ENCODE results near the gene ERC1. TPM values are rescaled to one million over a fixed set of nuclear protein-coding genes. Genes with fewer than 3 reads are reported as not detected.

ERC1 gene
- total and polyA plus RNA-seq, 7 donors: 5.4 to 97.8 (median 34.6) TPM

DNA sequence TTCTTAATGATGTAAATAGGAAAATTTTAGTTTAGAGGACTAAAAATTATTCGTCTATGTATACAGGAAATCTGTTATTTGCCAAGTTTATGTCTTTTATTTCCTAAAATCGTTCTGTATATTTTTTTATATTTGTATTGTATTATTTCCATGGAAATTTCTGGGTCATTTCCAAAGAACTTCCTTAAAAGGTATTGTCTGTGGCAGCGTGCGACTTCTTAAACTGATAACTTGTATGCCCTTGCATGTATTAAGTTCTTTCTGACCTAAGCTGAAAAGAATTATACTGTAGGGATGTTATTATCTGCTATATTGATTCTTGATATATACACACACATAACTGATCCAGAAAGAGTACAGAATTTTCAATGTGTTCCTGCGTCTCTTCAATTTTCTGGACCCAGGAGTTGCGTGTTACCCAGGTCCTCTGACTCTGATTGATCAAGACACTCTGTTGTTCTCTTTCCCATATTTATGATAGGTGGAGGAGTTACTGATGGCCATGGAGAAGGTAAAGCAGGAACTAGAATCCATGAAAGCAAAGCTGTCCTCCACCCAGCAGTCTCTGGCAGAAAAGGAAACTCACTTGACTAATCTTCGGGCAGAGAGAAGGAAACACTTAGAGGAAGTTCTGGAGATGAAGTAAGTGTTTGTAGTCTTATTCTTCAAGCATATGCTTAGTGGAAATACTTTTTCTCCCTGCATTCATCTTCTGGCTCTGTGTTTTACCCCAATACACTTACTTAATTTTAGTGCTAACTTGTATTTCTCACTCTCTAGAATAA, 298.5 kb downstream of the ERC1 start:
- TF ChIP-seq POLR2A (IDR thresholded peaks at IDR 0.05) (no peak), POLR2AphosphoS5 (IDR thresholded peaks at IDR 0.05) (no peak), EP300 (IDR thresholded peaks at IDR 0.05) (no peak)
- TF ChIP-seq, protein P1, sequence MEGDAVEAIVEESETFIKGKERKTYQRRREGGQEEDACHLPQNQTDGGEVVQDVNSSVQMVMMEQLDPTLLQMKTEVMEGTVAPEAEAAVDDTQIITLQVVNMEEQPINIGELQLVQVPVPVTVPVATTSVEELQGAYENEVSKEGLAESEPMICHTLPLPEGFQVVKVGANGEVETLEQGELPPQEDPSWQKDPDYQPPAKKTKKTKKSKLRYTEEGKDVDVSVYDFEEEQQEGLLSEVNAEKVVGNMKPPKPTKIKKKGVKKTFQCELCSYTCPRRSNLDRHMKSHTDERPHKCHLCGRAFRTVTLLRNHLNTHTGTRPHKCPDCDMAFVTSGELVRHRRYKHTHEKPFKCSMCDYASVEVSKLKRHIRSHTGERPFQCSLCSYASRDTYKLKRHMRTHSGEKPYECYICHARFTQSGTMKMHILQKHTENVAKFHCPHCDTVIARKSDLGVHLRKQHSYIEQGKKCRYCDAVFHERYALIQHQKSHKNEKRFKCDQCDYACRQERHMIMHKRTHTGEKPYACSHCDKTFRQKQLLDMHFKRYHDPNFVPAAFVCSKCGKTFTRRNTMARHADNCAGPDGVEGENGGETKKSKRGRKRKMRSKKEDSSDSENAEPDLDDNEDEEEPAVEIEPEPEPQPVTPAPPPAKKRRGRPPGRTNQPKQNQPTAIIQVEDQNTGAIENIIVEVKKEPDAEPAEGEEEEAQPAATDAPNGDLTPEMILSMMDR (IDR thresholded peaks at IDR 0.05): no peak
- no peaks in the 10 kb centered on the region for H3K27me3 ChIP-seq
- no peak overlapping the region for H3K4me3 ChIP-seq
- peak overlapping the region in 1 of 4 donors; percentile 5 for H3K27ac ChIP-seq
- H3K4me1 ChIP-seq: peaks cover 0 to 21% (median 14%) of the 10 kb centered on the region in 4 donors
- peaks cover 0 to 4% (median 0%) of the 10 kb centered on the region in 4 donors for H3K36me3 ChIP-seq
- no peaks in the 10 kb centered on the region for H3K9me3 ChIP-seq
- intact Hi-C loops (cut with DNase I): no loop called here
- WGBS, 2 donors: 73 to 77% methylated on average over 7 of the region's 7 CpGs
- DNase-seq: no peak

DNA sequence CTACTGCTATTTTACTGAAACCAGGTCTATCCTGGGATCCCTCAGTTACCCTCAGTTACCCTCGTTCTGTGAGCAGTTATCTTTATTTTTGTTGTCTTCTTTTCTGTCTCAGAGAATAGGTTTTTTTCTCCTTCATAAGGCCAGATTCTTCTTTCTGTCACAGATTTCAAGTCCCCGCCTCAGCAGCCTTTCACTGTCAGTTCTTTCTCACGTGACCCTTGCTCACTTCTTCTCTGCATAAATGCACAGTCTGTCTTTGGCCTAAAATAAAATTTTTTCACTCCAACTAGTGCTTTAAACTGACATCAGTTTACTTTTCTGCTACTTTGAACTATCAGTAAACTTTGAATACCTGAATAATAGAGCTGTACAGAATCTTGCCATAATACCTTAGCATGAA, 299.7 kb downstream of the ERC1 start:
- no peak for DNase-seq
- intact Hi-C loops (cut with DNase I): no loop called here
- peaks cover 0 to 19% (median 13%) of the 10 kb centered on the region in 4 donors for H3K4me1 ChIP-seq

DNA sequence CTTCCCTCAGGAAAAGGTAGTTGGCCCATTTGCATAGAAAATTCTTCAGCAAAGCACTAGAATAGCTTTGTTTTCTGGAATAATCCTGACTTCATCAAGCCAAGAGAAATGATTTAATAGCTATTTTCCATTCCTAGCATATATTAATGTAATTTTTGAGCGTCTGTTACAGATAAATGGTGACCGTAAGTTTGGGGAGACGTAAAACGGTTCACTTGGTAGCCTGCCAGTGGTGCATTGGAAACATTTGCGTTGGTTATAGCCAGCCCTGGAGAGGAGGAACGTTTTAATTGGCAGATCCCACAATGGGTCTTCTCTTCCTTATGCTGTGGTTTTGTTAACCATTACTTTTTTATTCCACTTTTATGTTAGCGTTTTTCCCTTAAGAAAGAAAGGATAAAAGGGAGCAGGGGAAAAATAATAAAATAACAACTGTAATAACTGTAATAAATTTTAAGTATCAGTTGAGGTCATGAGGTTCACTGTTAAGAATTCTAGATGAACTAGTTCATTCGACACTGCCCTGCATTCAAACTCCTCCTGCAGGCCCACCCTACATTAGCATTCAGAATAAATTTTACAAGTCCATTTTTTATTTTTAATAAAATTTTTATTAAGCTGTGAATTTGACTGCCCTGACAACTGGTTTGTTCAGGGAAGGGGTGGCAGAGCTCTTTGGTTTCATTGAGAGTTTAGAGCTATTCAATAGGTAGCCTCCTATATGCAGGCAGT, 300.7 kb downstream of the ERC1 start:
- Histone ChIP-seq H3K4me1 (peaks cover 0 to 19% (median 13%) of the 10 kb centered on the region in 4 donors), H3K36me3 (peaks cover 0 to 9% (median 0%) of the 10 kb centered on the region in 4 donors), H3K4me3 (no peak overlapping the region), H3K27me3 (no peaks in the 10 kb centered on the region), H3K27ac (peak overlapping the region in 1 of 4 donors; percentile 34), H3K9me3 (no peaks in the 10 kb centered on the region)
- no peak for TF ChIP-seq EP300 (IDR thresholded peaks at IDR 0.05)
- no peak for TF ChIP-seq POLR2A (IDR thresholded peaks at IDR 0.05)
- no peak for TF ChIP-seq POLR2AphosphoS5 (IDR thresholded peaks at IDR 0.05)
- TF ChIP-seq, protein P1 (IDR thresholded peaks at IDR 0.05): no peak
- 53 to 79% methylated on average over 8 of the region's 8 CpGs for WGBS, 2 donors
- no peak for DNase-seq
- intact Hi-C loops (cut with DNase I): no loop called here

More for the DNA sequence above, 299.7 kb downstream of the ERC1 start:
- TF ChIP-seq, protein P1 (IDR thresholded peaks at IDR 0.05): no peak
- TF ChIP-seq EP300 (IDR thresholded peaks at IDR 0.05) (no peak), POLR2A (IDR thresholded peaks at IDR 0.05) (no peak), POLR2AphosphoS5 (IDR thresholded peaks at IDR 0.05) (no peak)
- H3K9me3 ChIP-seq: no peaks in the 10 kb centered on the region
- no peaks in the 10 kb centered on the region for H3K27me3 ChIP-seq
- H3K36me3 ChIP-seq: peaks cover 0 to 9% (median 0%) of the 10 kb centered on the region in 4 donors
- no peak overlapping the region for H3K27ac ChIP-seq
- H3K4me3 ChIP-seq: no peak overlapping the region
- 91 to 94% methylated on average over 3 of the region's 3 CpGs for WGBS, 2 donors

DNA sequence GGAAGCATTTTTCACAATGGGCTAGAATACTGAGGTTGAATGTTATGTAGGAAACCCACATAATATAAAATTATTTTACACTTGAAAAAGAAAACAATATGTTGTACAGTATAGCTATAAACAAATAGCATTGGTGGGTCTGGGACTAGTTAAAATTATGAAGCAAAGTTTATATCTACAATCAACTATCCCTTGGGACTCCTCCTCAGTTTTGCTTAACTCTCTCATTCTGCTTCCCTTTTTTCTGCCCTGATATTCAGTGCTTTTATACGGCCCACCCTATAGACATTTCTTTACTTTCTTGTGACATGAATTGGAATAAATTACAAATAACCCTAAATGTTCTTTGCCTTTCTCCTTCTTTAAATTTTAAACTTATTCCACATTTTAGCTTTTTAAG, 302.9 kb downstream of the ERC1 start:
- TF ChIP-seq POLR2AphosphoS5 (IDR thresholded peaks at IDR 0.05) (no peak), EP300 (IDR thresholded peaks at IDR 0.05) (no peak)
- TF ChIP-seq, protein P1 (IDR thresholded peaks at IDR 0.05): no peak
- H3K27me3 ChIP-seq: no peaks in the 10 kb centered on the region
- DNase-seq: no peak
- intact Hi-C loops (cut with DNase I): no loop called here
- WGBS, 2 donors: 70 to 87% methylated on average over 1 of the region's 1 CpG
- peaks cover 0 to 9% (median 0%) of the 10 kb centered on the region in 4 donors for H3K36me3 ChIP-seq
- no peak overlapping the region for H3K27ac ChIP-seq
- no peaks in the 10 kb centered on the region for H3K9me3 ChIP-seq
- H3K4me1 ChIP-seq: peaks cover 0 to 19% (median 11%) of the 10 kb centered on the region in 4 donors
- no peak overlapping the region for H3K4me3 ChIP-seq
